Osteocyte (in vitro differentiated cells): ENCODE results near the gene IPP. TPM values are rescaled to one million over a fixed set of nuclear protein-coding genes. Genes with fewer than 3 reads are reported as not detected.

Experiments used
- DNase-seq: peaks from one replicate; pipeline ENCODE4 v3.0.0; 2021; ENCODE audit warnings: mixed read lengths; ENCODE audit not compliant: unreplicated experiment; ENCODE audit errors: extremely low spot score
- H3K27ac Mint-ChIP-seq: one replicate; pipeline ENCODE4 v1.8.0; 2021; ENCODE audit warnings: mild to moderate bottlenecking, mixed read lengths; ENCODE audit not compliant: unreplicated experiment
- H3K27me3 Mint-ChIP-seq: one replicate; pipeline ENCODE4 v1.8.0; 2021; ENCODE audit warnings: mixed read lengths; ENCODE audit not compliant: unreplicated experiment
- H3K36me3 Mint-ChIP-seq: one replicate; pipeline ENCODE4 v1.8.0; 2021; ENCODE audit warnings: mixed read lengths; ENCODE audit not compliant: unreplicated experiment
- H3K4me1 Mint-ChIP-seq: one replicate; pipeline ENCODE4 v1.8.0; 2021; ENCODE audit warnings: mixed read lengths; ENCODE audit not compliant: unreplicated experiment
- H3K4me3 Mint-ChIP-seq: one replicate; pipeline ENCODE4 v1.8.0; 2021; ENCODE audit warnings: mild to moderate bottlenecking, moderate library complexity, mixed read lengths; ENCODE audit not compliant: unreplicated experiment
- H3K9me3 Mint-ChIP-seq: one replicate; pipeline ENCODE4 v1.8.0; 2021; ENCODE audit warnings: mixed read lengths; ENCODE audit not compliant: unreplicated experiment
- CTCF ChIP-seq: fragments of 200-600 bp; sonication (generic); IDR thresholded peaks from 2 replicates; pipeline ENCODE4 v1.5.0; 2021; ENCODE audit warnings: antibody characterized with exemption, mild to moderate bottlenecking, moderate library complexity
- long read RNA-seq: library from polyadenylated mRNA; unstranded; transcript quantifications from one replicate; pipeline ENCODE4 v2.0.0, GENCODE V29; 2021
- total RNA-seq: library from RNA; stranded (reverse); gene quantifications from 2 replicates; pipeline ENCODE4 v1.2.1, GENCODE V29; 2021

The IPP gene
- 21.9 and 24.9 TPM in 2 replicates for total RNA-seq
- long read RNA-seq, transcript IPP-202 (9 exons, 3,113 nt), result major isoform, 85 of 143 reads
- long read RNA-seq, partial matches to known transcripts, result 16 of 143 reads
- long read RNA-seq, other reads (novel, unspliced or antisense), result 39 of 143 reads

GRCh38 chr1:45750298-45751038 is at the start of gene IPP:
Gene IPP, minus strand, starts transcription at chr1:45750653. Its CDS starts 4,242 bp downstream, at chr1:45746411.
- Mint-ChIP-seq H3K27me3 (no peaks in the 10 kb centered on the region), H3K4me3 (peak within 1 kb of the TSS; percentile 90), H3K9me3 (no peaks in the 10 kb centered on the region), H3K4me1 (peaks cover 20% of the 10 kb centered on the region), H3K27ac (peak within 1 kb of the TSS; percentile 98), H3K36me3 (peaks cover 4% of the 10 kb centered on the region)
- peak; percentile 44 for TF ChIP-seq CTCF
- peak; percentile 99 for DNase-seq

GRCh38 chr1:45796946-45797345 is 46.5 kb upstream of the IPP start:
- Mint-ChIP-seq H3K36me3 (no peaks in the 10 kb centered on the region), H3K27ac (no peak overlapping the region), H3K4me1 (peaks cover 3% of the 10 kb centered on the region), H3K9me3 (no peaks in the 10 kb centered on the region), H3K4me3 (no peak overlapping the region), H3K27me3 (no peaks in the 10 kb centered on the region)
- no peak for TF ChIP-seq CTCF
- no peak for DNase-seq

- no peak overlapping the region for H3K27ac Mint-ChIP-seq
- H3K9me3 Mint-ChIP-seq, result no peaks in the 10 kb centered on the region
- no peak overlapping the region for H3K4me3 Mint-ChIP-seq
- no peaks in the 10 kb centered on the region for H3K36me3 Mint-ChIP-seq
- no peaks in the 10 kb centered on the region for H3K27me3 Mint-ChIP-seq
- no peak for DNase-seq
- H3K4me1 Mint-ChIP-seq, result peaks cover 1% of the 10 kb centered on the region
- no peak for TF ChIP-seq CTCF
These were observed 45.9 kb upstream of the IPP start for GRCh38 chr1:45796381-45796780.

- no peak for DNase-seq
- Mint-ChIP-seq H3K9me3 (no peaks in the 10 kb centered on the region), H3K4me1 (peaks cover 1% of the 10 kb centered on the region), H3K27me3 (no peaks in the 10 kb centered on the region), H3K4me3 (no peak overlapping the region), H3K36me3 (no peaks in the 10 kb centered on the region), H3K27ac (no peak overlapping the region)
- no peak for TF ChIP-seq CTCF
These were observed 43.6 kb upstream of the IPP start for GRCh38 chr1:45793942-45794604.

GRCh38 chr1:45792744-45793143 is 42.3 kb upstream of the IPP start:
- no peak for DNase-seq
- Mint-ChIP-seq H3K4me3 (no peak overlapping the region), H3K9me3 (no peaks in the 10 kb centered on the region), H3K27ac (no peak overlapping the region), H3K36me3 (no peaks in the 10 kb centered on the region), H3K4me1 (peaks cover 1% of the 10 kb centered on the region), H3K27me3 (no peaks in the 10 kb centered on the region)
- TF ChIP-seq CTCF, result no peak
